CD14-positive monocyte (primary cell): ENCODE results near the gene FBN2. TPM values are rescaled to one million over a fixed set of nuclear protein-coding genes. Genes with fewer than 3 reads are reported as not detected.
"Not testable (repeated sequence)": the region's sequence is repeated elsewhere in the genome, so short reads cannot be mapped to it uniquely, and the experiment has no call there.

Source experiments
- DNase-seq, 3 donors: peaks; one replicate each; pipeline ENCODE4 v3.0.0-alpha.2; 2011 to 2022
- H2AFZ ChIP-seq: 2 replicates; pipeline ENCODE4 v1.6.0; 2012; ENCODE audit warnings: mild to moderate bottlenecking, low read depth, low read length, inconsistent platforms; ENCODE audit not compliant: insufficient read depth, poor library complexity, severe bottlenecking
- H3K27ac ChIP-seq, 2 donors: 1 replicate in 1 of 2; 2 replicates in 1 of 2; pipeline ENCODE4 v1.5.1; 2012 to 2013; ENCODE audit warnings: low read length in 2 of 2, control low read depth in 1 of 2, inconsistent platforms in 1 of 2, low read depth in 1 of 2, mild to moderate bottlenecking in 1 of 2
- H3K27me3 ChIP-seq, 2 donors: one replicate each; pipeline versions ENCODE4 v1.6.0 to v1.6.1; 2011 to 2013; ENCODE audit warnings: low read length in 2 of 2; ENCODE audit not compliant: control insufficient read depth in 2 of 2, insufficient read depth in 2 of 2
- H3K36me3 ChIP-seq, 2 donors: replicated peaks in 1 of 2; 1 replicate in 1 of 2; 2 replicates in 1 of 2; pipeline versions ENCODE4 v1.5.1 to v1.6.1; 2012 to 2013; ENCODE audit warnings: low read length in 2 of 2, control low read depth in 1 of 2, inconsistent platforms in 1 of 2, mild to moderate bottlenecking in 1 of 2; ENCODE audit not compliant: insufficient read depth in 2 of 2, control insufficient read depth in 1 of 2
- H3K4me1 ChIP-seq, 2 donors: 1 replicate in 1 of 2; 2 replicates in 1 of 2; pipeline versions ENCODE4 v1.5.1 to v1.6.1; 2012 to 2013; ENCODE audit warnings: low read length in 2 of 2, control low read depth in 1 of 2, inconsistent platforms in 1 of 2, mild to moderate bottlenecking in 1 of 2, moderate library complexity in 1 of 2; ENCODE audit not compliant: insufficient read depth in 2 of 2, control insufficient read depth in 1 of 2
- H3K4me2 ChIP-seq: replicated peaks from 2 replicates; pipeline ENCODE3; 2012; ENCODE audit warnings: low read length, moderate library complexity, mild to moderate bottlenecking; ENCODE audit not compliant: poor library complexity, severe bottlenecking; ENCODE audit errors: extremely low read depth
- H3K4me3 ChIP-seq, 3 experiments: fragments of 200-600 bp in 1 of 3; sonication (generic) in 1 of 3; replicated peaks in 1 of 3; 1 replicate in 2 of 3; 2 replicates in 1 of 3; pipeline ENCODE4 v1.5.1; 2011 to 2013; ENCODE audit warnings: low read length in 3 of 3, mild to moderate bottlenecking in 3 of 3, control low read depth in 2 of 3, low read depth in 2 of 3, inconsistent platforms in 1 of 3, moderate library complexity in 1 of 3
- H3K79me2 ChIP-seq: 2 replicates; pipeline ENCODE4 v1.6.0; 2012; ENCODE audit warnings: mild to moderate bottlenecking, control low read depth, inconsistent platforms, low read length, moderate library complexity; ENCODE audit not compliant: insufficient read depth
- H3K9ac ChIP-seq: 2 replicates; pipeline ENCODE4 v1.6.0; 2017; ENCODE audit warnings: low read length, mild to moderate bottlenecking; ENCODE audit not compliant: insufficient read depth, poor library complexity, severe bottlenecking
- H3K9me3 ChIP-seq, 2 donors: replicated peaks in 1 of 2; 1 replicate in 1 of 2; 2 replicates in 1 of 2; pipeline versions ENCODE4 v1.5.1 to v1.6.1; 2012 to 2013; ENCODE audit warnings: low read length in 2 of 2, control low read depth in 1 of 2; ENCODE audit not compliant: control insufficient read depth in 1 of 2, insufficient read depth in 1 of 2
- H4K20me1 ChIP-seq: 2 replicates; pipeline ENCODE4 v1.6.0; 2012; ENCODE audit warnings: mild to moderate bottlenecking, low read length, control low read depth, moderate library complexity; ENCODE audit not compliant: insufficient read depth
- H3K27ac Mint-ChIP-seq, 7 donors: one replicate each; pipeline ENCODE4 v1.8.0; 2020; ENCODE audit warnings: mild to moderate bottlenecking in 7 of 7, mixed read lengths in 7 of 7, moderate library complexity in 6 of 7, inconsistent platforms in 2 of 7
- H3K27me3 Mint-ChIP-seq, 3 donors: one replicate each; pipeline ENCODE4 v1.8.0; 2021 to 2022; ENCODE audit warnings: low read depth in 3 of 3, mild to moderate bottlenecking in 3 of 3, mixed read lengths in 3 of 3, moderate library complexity in 3 of 3, inconsistent platforms in 1 of 3
- H3K36me3 Mint-ChIP-seq, 2 donors: one replicate each; pipeline ENCODE4 v1.8.0; 2020; ENCODE audit warnings: mixed read lengths in 2 of 2, inconsistent platforms in 1 of 2, mild to moderate bottlenecking in 1 of 2
- H3K4me1 Mint-ChIP-seq: one replicate; pipeline ENCODE4 v1.8.0; 2020; ENCODE audit warnings: mild to moderate bottlenecking, mixed read lengths
- H3K4me3 Mint-ChIP-seq, 2 donors: one replicate each; pipeline ENCODE4 v1.8.0; 2020; ENCODE audit warnings: mild to moderate bottlenecking in 2 of 2, mixed read lengths in 2 of 2, moderate library complexity in 1 of 2
- H3K9me3 Mint-ChIP-seq, 7 donors: one replicate each; pipeline ENCODE4 v1.8.0; 2020 to 2022; ENCODE audit warnings: mixed read lengths in 7 of 7, mild to moderate bottlenecking in 6 of 7, moderate library complexity in 6 of 7, inconsistent platforms in 2 of 7
- WGBS: methylation state at CpG from one replicate; pipeline ENCODE4 v1.1.5; 2013; ENCODE audit warnings: missing lambda C conversion rate; ENCODE audit not compliant: insufficient coverage; 5-methylcytosine and 5-hydroxymethylcytosine counted together
- intact Hi-C, 2 donors: fragments of 100-400 bp; cut with micrococcal nuclease; formaldehyde crosslinking; loops; one replicate each; pipeline versions ENCODE4 v1.15.0 to v1.15.1; 2023
- polyA plus RNA-seq, 3 donors: library from polyadenylated mRNA; depleted of rRNA in 1 of 3; unstranded in 2 of 3; stranded (reverse) in 1 of 3; fragments of 300-500 nt in 2 of 3; fragments of >200 nt in 1 of 3; fragmentation: Illumina TruSeq in 2 of 3; gene quantifications; 1 replicate in 2 of 3; 2 replicates in 1 of 3; pipeline ENCODE4 v1.2.3, GENCODE V29; 2012 to 2021
- TF ChIP-seq, protein P1 (sequence below): fragments of 200-600 bp; IDR thresholded peaks from one replicate; pipeline ENCODE4 v1.8.0; 2022; ENCODE audit warnings: antibody characterized with exemption, mild to moderate bottlenecking

Gene FBN2
- polyA plus RNA-seq, 3 donors, result 0.85 to 19.3 (median 4.2) TPM

- Histone ChIP-seq H3K36me3 (peaks cover 57 to 81% of the 10 kb centered on the region in 2 donors), H3K9me3 (no peaks in the 10 kb centered on the region), H3K27ac (no peak overlapping the region), H3K4me1 (no peaks in the 10 kb centered on the region), H4K20me1 (no peaks in the 10 kb centered on the region), H3K9ac (no peak overlapping the region), H3K4me2 (no peak overlapping the region), H3K4me3 (no peak overlapping the region), H3K79me2 (no peaks in the 10 kb centered on the region), H2AFZ (no peak overlapping the region), H3K27me3 (no peaks in the 10 kb centered on the region)
- intact Hi-C loops, result no loop called here
- no CpG with 5 or more reads among the region's 1 CpG for WGBS
- H3K4me1 Mint-ChIP-seq, result no peaks in the 10 kb centered on the region
- peaks cover 5 to 25% (median 14%) of the 10 kb centered on the region in 7 donors for H3K9me3 Mint-ChIP-seq
- peaks cover 70 to 81% of the 10 kb centered on the region in 2 donors for H3K36me3 Mint-ChIP-seq
- TF ChIP-seq, protein P1, sequence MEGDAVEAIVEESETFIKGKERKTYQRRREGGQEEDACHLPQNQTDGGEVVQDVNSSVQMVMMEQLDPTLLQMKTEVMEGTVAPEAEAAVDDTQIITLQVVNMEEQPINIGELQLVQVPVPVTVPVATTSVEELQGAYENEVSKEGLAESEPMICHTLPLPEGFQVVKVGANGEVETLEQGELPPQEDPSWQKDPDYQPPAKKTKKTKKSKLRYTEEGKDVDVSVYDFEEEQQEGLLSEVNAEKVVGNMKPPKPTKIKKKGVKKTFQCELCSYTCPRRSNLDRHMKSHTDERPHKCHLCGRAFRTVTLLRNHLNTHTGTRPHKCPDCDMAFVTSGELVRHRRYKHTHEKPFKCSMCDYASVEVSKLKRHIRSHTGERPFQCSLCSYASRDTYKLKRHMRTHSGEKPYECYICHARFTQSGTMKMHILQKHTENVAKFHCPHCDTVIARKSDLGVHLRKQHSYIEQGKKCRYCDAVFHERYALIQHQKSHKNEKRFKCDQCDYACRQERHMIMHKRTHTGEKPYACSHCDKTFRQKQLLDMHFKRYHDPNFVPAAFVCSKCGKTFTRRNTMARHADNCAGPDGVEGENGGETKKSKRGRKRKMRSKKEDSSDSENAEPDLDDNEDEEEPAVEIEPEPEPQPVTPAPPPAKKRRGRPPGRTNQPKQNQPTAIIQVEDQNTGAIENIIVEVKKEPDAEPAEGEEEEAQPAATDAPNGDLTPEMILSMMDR, result no peak
- no peak overlapping the region for H3K27ac Mint-ChIP-seq
- H3K27me3 Mint-ChIP-seq, result no peaks in the 10 kb centered on the region
- no peak for DNase-seq
- H3K4me3 Mint-ChIP-seq, result no peak overlapping the region
These were observed 210.0 kb downstream of the FBN2 start for GRCh38 chr5:128328007-128328406.

GRCh38 chr5:128321418-128321817, 216.6 kb downstream of the FBN2 start:
- peaks cover 6 to 40% of the 10 kb centered on the region in 2 donors for H3K36me3 ChIP-seq
- H3K4me1 ChIP-seq, H2AFZ ChIP-seq, H4K20me1 ChIP-seq, H3K4me2 ChIP-seq, H3K27ac Mint-ChIP-seq, H3K4me3 ChIP-seq, intact Hi-C loops, H3K9me3 ChIP-seq, H3K4me3 Mint-ChIP-seq, H3K27me3 ChIP-seq, DNase-seq, H3K79me2 ChIP-seq, H3K9ac ChIP-seq, H3K4me1 Mint-ChIP-seq, H3K27ac ChIP-seq, H3K27me3 Mint-ChIP-seq: not testable (repeated sequence)
- Mint-ChIP-seq H3K9me3 (peaks cover 6 to 21% (median 11%) of the 10 kb centered on the region in 7 donors), H3K36me3 (peaks cover 26 to 34% of the 10 kb centered on the region in 2 donors)
- WGBS, result no CpG with 5 or more reads among the region's 4 CpGs
